WERI-Rb-1 (cell line): ENCODE results near the gene RARRES1.

ENCODE experiments used
- DNase-seq: peaks from one replicate; pipeline ENCODE4 v3.0.0-alpha.2; 2020
- H3K27ac ChIP-seq: fragments of 250-450 bp; sonication (Bioruptor Pico); 2 replicates; pipeline ENCODE4 v1.5.1; 2020; ENCODE audit warnings: mild to moderate bottlenecking, moderate library complexity
- H3K27me3 ChIP-seq: fragments of 250-450 bp; sonication (Bioruptor Pico); 2 replicates; pipeline ENCODE4 v1.5.1; 2021; ENCODE audit warnings: mild to moderate bottlenecking, low read depth, moderate library complexity; ENCODE audit not compliant: insufficient read depth, severe bottlenecking
- H3K36me3 ChIP-seq: fragments of 250-450 bp; sonication (Bioruptor Pico); 2 replicates; pipeline ENCODE4 v1.5.1; 2020; ENCODE audit warnings: mild to moderate bottlenecking, moderate library complexity
- H3K4me3 ChIP-seq: 2 replicates; pipeline ENCODE4 v1.5.1; 2011; ENCODE audit warnings: low read depth, mild to moderate bottlenecking, control low read depth, low read length
- H3K9me3 ChIP-seq: fragments of 250-450 bp; sonication (Bioruptor Pico); 2 replicates; pipeline ENCODE4 v1.5.1; 2021; ENCODE audit warnings: mild to moderate bottlenecking, moderate library complexity; ENCODE audit not compliant: severe bottlenecking
- TF ChIP-seq, protein P1 (sequence below): IDR thresholded peaks from 2 replicates; pipeline ENCODE4 v1.5.1; 2011; ENCODE audit warnings: low read depth, mild to moderate bottlenecking, control low read depth, inconsistent platforms, low read length

RARRES1 gene

DNA sequence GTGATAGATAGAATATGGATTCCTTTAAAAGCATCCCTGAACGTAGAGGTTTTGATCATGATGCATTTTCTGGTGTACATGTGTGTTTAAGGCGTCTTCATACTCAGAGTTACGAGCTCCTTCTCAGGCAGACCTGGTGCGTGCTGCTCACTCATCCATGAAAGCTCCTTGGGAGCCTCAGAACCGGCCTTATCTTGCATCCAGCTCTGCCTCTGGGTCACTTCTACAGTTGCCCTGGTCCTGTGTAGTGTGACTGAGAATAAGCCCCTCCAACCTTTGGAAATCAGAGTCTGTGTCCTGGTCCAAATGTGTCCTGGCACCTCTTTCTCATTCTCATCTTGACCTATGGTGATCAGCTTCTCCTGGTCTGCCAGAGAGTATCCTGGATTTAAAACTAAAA is 17.3 kb upstream of the RARRES1 start:
- Histone ChIP-seq H3K36me3 (no peaks in the 10 kb centered on the region), H3K9me3 (no peaks in the 10 kb centered on the region), H3K27ac (no peak overlapping the region), H3K27me3 (no peaks in the 10 kb centered on the region), H3K4me3 (no peak overlapping the region)
- TF ChIP-seq, protein P1, sequence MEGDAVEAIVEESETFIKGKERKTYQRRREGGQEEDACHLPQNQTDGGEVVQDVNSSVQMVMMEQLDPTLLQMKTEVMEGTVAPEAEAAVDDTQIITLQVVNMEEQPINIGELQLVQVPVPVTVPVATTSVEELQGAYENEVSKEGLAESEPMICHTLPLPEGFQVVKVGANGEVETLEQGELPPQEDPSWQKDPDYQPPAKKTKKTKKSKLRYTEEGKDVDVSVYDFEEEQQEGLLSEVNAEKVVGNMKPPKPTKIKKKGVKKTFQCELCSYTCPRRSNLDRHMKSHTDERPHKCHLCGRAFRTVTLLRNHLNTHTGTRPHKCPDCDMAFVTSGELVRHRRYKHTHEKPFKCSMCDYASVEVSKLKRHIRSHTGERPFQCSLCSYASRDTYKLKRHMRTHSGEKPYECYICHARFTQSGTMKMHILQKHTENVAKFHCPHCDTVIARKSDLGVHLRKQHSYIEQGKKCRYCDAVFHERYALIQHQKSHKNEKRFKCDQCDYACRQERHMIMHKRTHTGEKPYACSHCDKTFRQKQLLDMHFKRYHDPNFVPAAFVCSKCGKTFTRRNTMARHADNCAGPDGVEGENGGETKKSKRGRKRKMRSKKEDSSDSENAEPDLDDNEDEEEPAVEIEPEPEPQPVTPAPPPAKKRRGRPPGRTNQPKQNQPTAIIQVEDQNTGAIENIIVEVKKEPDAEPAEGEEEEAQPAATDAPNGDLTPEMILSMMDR = no peak
- peak; percentile 56 for DNase-seq

DNA sequence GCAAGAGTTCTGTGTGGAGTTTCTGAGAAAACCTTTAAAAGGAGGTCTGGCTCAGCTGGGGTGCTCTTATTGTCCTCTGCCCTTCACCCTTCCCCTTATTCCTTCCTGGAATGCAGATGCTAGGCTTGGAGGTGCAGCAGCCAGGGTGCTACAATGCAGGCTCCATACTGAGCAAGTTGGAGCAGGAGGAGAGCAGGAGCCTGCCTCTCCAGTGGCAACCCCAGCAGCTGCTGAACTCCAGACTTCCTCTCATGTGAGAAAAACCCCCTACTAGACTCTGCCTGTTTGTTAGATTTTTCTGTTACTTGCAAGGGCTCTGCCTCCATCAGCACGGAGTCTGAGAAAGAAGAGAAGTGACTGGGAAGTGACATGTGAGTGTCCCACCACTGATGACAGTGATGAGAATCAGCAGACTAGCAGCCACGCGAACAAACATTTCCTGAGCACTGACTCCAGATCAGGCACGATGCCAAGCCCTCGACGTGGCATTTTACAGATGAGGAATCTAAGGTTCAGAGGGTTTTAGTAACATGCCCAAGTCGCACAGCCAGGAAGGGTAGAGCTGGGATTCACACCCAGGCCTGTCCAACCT is 16.1 kb upstream of the RARRES1 start:
- Histone ChIP-seq H3K36me3 (no peaks in the 10 kb centered on the region), H3K27ac (no peak overlapping the region), H3K4me3 (no peak overlapping the region), H3K9me3 (no peaks in the 10 kb centered on the region), H3K27me3 (no peaks in the 10 kb centered on the region)
- TF ChIP-seq, protein P1 = no peak
- no peak for DNase-seq

DNA sequence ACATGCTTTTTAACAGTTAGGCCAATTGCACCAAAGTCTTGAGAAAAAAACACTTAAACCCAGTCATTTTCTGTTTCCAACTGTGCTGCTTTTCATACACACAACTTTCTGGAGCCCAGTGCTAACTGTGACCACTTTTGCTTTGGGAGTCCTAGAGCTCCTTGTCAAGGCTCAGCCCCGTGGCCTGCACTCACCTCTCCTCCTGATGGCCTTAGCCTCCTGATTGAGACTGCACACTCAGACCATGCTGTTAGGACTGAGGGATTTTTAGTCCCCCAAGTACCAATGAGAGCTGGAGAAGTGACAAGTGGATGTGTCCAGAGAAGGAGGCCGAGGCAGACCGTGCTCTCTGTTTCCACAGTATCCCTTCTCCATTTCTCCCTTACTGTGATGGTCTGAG is 15.2 kb upstream of the RARRES1 start:
- Histone ChIP-seq H3K27me3 (no peaks in the 10 kb centered on the region), H3K4me3 (no peak overlapping the region), H3K36me3 (no peaks in the 10 kb centered on the region), H3K27ac (no peak overlapping the region), H3K9me3 (no peaks in the 10 kb centered on the region)
- DNase-seq = no peak
- TF ChIP-seq, protein P1 = no peak

DNA sequence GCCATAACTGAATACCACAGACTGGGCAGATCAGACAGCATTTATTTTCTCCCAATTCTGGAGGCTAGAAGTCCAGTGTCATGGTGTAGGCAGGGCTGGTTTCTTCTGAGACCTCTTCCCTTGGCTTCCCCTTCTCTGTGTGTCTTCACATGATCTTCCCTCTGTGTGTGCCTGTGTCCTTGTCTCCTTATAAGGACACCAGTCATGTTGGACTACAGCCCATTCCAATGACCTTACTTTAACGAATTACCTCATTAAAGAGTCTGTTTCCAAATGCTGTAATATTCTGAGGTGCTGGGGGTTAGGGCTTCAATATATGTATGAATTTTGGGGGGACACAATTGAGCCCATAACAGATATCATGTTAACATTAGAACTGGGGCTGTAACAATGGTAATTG is 13.3 kb upstream of the RARRES1 start:
- TF ChIP-seq, protein P1 = no peak
- Histone ChIP-seq H3K36me3 (no peaks in the 10 kb centered on the region), H3K9me3 (no peaks in the 10 kb centered on the region), H3K27ac (no peak overlapping the region), H3K4me3 (no peak overlapping the region), H3K27me3 (no peaks in the 10 kb centered on the region)
- DNase-seq = no peak

GRCh38 chr3:158744567-158745288 is 12.5 kb upstream of the RARRES1 start:
- Histone ChIP-seq H3K27ac (no peak overlapping the region), H3K4me3 (no peak overlapping the region), H3K27me3 (no peaks in the 10 kb centered on the region), H3K36me3 (no peaks in the 10 kb centered on the region), H3K9me3 (no peaks in the 10 kb centered on the region)
- TF ChIP-seq, protein P1 = no peak
- no peak for DNase-seq
